HCT116 (cell line): ENCODE results near the gene CLIC4.

ENCODE experiments used
- CTCF ChIP-seq, 3 experiments: fragments of 200-600 bp in 1 of 3; sonication (generic) in 1 of 3; IDR thresholded peaks in 2 of 3; conservative IDR thresholded peaks in 1 of 3; 2 replicates each; pipeline ENCODE4 v1.5.1; 2012 to 2017; ENCODE audit warnings: low read depth in 2 of 3, low read length in 2 of 3, antibody characterized with exemption in 1 of 3, borderline replicate concordance in 1 of 3, control low read depth in 1 of 3, mild to moderate bottlenecking in 1 of 3, mixed read lengths in 1 of 3, mixed run types in 1 of 3, moderate library complexity in 1 of 3; ENCODE audit not compliant: insufficient read depth in 1 of 3
- EZH2phosphoT487 ChIP-seq: fragments of 200-600 bp; IDR thresholded peaks from 2 replicates; pipeline ENCODE4 v1.6.1; 2018; ENCODE audit warnings: antibody characterized with exemption, borderline replicate concordance
- POLR2A ChIP-seq: IDR thresholded peaks from 2 replicates; pipeline ENCODE4 v1.7.0; 2011; ENCODE audit warnings: borderline replicate concordance; ENCODE audit not compliant: insufficient read depth, insufficient read length; ENCODE audit errors: extremely low read depth
- POLR2AphosphoS5 ChIP-seq: IDR thresholded peaks from 2 replicates; pipeline ENCODE4 v1.6.1; 2011; ENCODE audit warnings: mild to moderate bottlenecking, low read depth, low read length, moderate library complexity
- RAD21 ChIP-seq: IDR thresholded peaks from 2 replicates; pipeline ENCODE4 v1.6.1; 2012; ENCODE audit warnings: low read depth, mild to moderate bottlenecking
- SIN3A ChIP-seq: IDR thresholded peaks from 2 replicates; pipeline ENCODE4 v1.6.1; 2012; ENCODE audit warnings: low read depth
- SP1 ChIP-seq: IDR thresholded peaks from 2 replicates; pipeline ENCODE4 v1.6.1; 2012; ENCODE audit warnings: low read depth

- TF ChIP-seq SP1 (no peak), POLR2A (no peak), RAD21 (no peak), CTCF (IDR thresholded peaks at IDR 0.05 in 2 of 3, conservative IDR thresholded peaks at IDR 0.05 in 1 of 3; ENCODE audit: borderline replicate concordance in 1 of 3, insufficient read depth in 1 of 3, low read depth in 2 of 3, low read length in 2 of 3) (no peak), EZH2phosphoT487 (no peak), SIN3A (no peak), POLR2AphosphoS5 (no peak)
Observed at GRCh38 chr1:24828887-24829192, 83.6 kb downstream of the CLIC4 start.
